Measurements from ENCODE around the gene LIG1.

DNA sequence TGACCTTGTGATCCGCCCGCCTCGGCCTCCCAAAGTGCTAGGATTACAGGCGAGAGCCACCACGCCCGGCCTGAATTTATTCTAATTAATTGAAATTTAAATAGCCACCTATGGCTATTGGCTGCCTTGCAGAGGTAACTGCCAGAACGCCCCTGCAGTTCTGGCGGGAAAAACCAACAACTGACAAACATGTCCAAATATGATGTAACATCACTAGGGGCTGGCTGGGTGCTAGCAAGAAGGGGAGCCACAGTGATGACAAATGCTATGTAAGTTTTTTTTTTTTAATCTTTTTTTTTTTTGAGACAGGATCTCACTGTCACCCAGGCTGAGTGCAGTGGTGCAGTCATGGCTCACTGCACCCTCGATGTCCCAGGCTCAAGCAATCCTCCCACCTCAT lies 13.2 kb upstream of the LIG1 start:
- TF ChIP-seq, protein P1, sequence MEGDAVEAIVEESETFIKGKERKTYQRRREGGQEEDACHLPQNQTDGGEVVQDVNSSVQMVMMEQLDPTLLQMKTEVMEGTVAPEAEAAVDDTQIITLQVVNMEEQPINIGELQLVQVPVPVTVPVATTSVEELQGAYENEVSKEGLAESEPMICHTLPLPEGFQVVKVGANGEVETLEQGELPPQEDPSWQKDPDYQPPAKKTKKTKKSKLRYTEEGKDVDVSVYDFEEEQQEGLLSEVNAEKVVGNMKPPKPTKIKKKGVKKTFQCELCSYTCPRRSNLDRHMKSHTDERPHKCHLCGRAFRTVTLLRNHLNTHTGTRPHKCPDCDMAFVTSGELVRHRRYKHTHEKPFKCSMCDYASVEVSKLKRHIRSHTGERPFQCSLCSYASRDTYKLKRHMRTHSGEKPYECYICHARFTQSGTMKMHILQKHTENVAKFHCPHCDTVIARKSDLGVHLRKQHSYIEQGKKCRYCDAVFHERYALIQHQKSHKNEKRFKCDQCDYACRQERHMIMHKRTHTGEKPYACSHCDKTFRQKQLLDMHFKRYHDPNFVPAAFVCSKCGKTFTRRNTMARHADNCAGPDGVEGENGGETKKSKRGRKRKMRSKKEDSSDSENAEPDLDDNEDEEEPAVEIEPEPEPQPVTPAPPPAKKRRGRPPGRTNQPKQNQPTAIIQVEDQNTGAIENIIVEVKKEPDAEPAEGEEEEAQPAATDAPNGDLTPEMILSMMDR (IDR thresholded peaks at IDR 0.05 in 4 of 5, conservative IDR thresholded peaks at IDR 0.05 in 1 of 5): no peak
- TF ChIP-seq POLR2A (IDR thresholded peaks at IDR 0.05): no peak
